Sigmoid colon (tissue), 4 donors: ENCODE data around the gene DGCR2.

Experiments used
- CTCF ChIP-seq, 4 experiments: fragments of 450-650 bp in 3 of 4; fragments of 200-600 bp in 1 of 4; IDR thresholded peaks; one replicate each; pipeline ENCODE4 v1.5.1; 2016 to 2019; ENCODE audit warnings: antibody characterized with exemption in 4 of 4, mild to moderate bottlenecking in 3 of 4, moderate library complexity in 2 of 4
- EP300 ChIP-seq, 4 donors: sonication (generic); formaldehyde crosslinking; IDR thresholded peaks; one replicate each; pipeline ENCODE4 v1.6.1; 2017; ENCODE audit warnings: antibody characterized with exemption in 4 of 4
- POLR2A ChIP-seq, 2 donors: fragments of 450-650 bp; IDR thresholded peaks; one replicate each; pipeline ENCODE4 v1.6.1; 2016; ENCODE audit warnings: antibody characterized with exemption in 2 of 2, mild to moderate bottlenecking in 2 of 2, moderate library complexity in 2 of 2
- POLR2AphosphoS5 ChIP-seq, 4 donors: sonication (generic); formaldehyde crosslinking; IDR thresholded peaks; one replicate each; pipeline ENCODE4 v1.6.1; 2017; ENCODE audit warnings: antibody characterized with exemption in 4 of 4

GRCh38 chr22:19097518-19097917, 24.7 kb downstream of the DGCR2 start:
- TF ChIP-seq CTCF (IDR thresholded peaks at IDR 0.05), result no peak
- TF ChIP-seq POLR2A (IDR thresholded peaks at IDR 0.05), result no peak
- no peak for TF ChIP-seq POLR2AphosphoS5 (IDR thresholded peaks at IDR 0.05)
- no peak for TF ChIP-seq EP300 (IDR thresholded peaks at IDR 0.05)
